ENCODE data around the gene MON2. TPM values are rescaled to one million over a fixed set of nuclear protein-coding genes. Genes with fewer than 3 reads are reported as not detected.

MON2 gene
- total and polyA plus RNA-seq, 8 donors, result 3.1 to 191 (median 55.3) TPM

- 33 to 75% (median 57%) methylated on average over 3 of the region's 3 CpGs for WGBS, 5 donors
- no peak overlapping the region for H3K4me3 ChIP-seq
- H3K4me1 ChIP-seq, result no peaks in the 10 kb centered on the region
- DNase-seq, result peak in 1 of 2 donors; percentile 66
- intact Hi-C loops (cut with DNase I; ENCODE audit: low total_unique reads), result no loop called here
- H3K36me3 ChIP-seq, result peaks cover 0 to 8% (median 3%) of the 10 kb centered on the region in 4 donors
- TF ChIP-seq POLR2AphosphoS5 (IDR thresholded peaks at IDR 0.05), result no peak
- no peak for TF ChIP-seq CTCF (IDR thresholded peaks at IDR 0.05)
- no peak for TF ChIP-seq EP300 (IDR thresholded peaks at IDR 0.05)
- no peak for TF ChIP-seq POLR2A (IDR thresholded peaks at IDR 0.05)
- no peak overlapping the region for H3K27ac ChIP-seq
- H3K9me3 ChIP-seq, result no peaks in the 10 kb centered on the region
- H3K27me3 ChIP-seq, result no peaks in the 10 kb centered on the region
Measured at GRCh38 chr12:62647586-62647985, 181.0 kb downstream of the MON2 start.

- Histone ChIP-seq H3K27ac (no peak overlapping the region), H3K9me3 (no peaks in the 10 kb centered on the region), H3K4me3 (no peak overlapping the region), H3K4me1 (peaks cover 0 to 8% (median 0%) of the 10 kb centered on the region in 4 donors), H3K36me3 (peaks cover 0 to 8% (median 3%) of the 10 kb centered on the region in 4 donors), H3K27me3 (no peaks in the 10 kb centered on the region)
- DNase-seq, result no peak
- TF ChIP-seq POLR2A (IDR thresholded peaks at IDR 0.05) (no peak), CTCF (IDR thresholded peaks at IDR 0.05) (no peak), EP300 (IDR thresholded peaks at IDR 0.05) (no peak), POLR2AphosphoS5 (IDR thresholded peaks at IDR 0.05) (no peak)
- 66 to 74% (median 71%) methylated on average over 4 of the region's 4 CpGs for WGBS, 5 donors
- intact Hi-C loops (cut with DNase I; ENCODE audit: low total_unique reads), result no loop called here
Measured at GRCh38 chr12:62649412-62650138, 182.9 kb downstream of the MON2 start.

Small RNA genes within 50 kb of the gene (small RNA-seq; reads per million reads assigned to genes)
- gene MIRLET7I (3,929 to 6,609 (median 5,262) reads per million in 4 donors), gene RNU6-399P (0 reads per million in 4 donors)

Other genes with a start within 250 kb of the MON2 start
- 100 to 1,000 TPM in 4 of 5 donors, 10 to 100 TPM in 1; 21.4 to 220 (median 119) TPM for gene USP15, start 206.4 kb upstream of the MON2 start, total RNA-seq
- gene USP15, start 206.4 kb upstream of the MON2 start, polyA plus RNA-seq, result 10 to 100 TPM; 16.6 to 36.5 (median 18.7) TPM

All from stomach (tissue), 9 donors.